Prostate gland (tissue), 2 donors: Measurements from ENCODE around the gene XCR1. TPM values are rescaled to one million over a fixed set of nuclear protein-coding genes. Genes with fewer than 3 reads are reported as not detected.

Source experiments
- total RNA-seq, 2 donors: library from RNA; depleted of rRNA; stranded (reverse); fragments of >200 nt; gene quantifications; one replicate each; pipeline ENCODE4 v1.1.0, GENCODE V29; 2016

The XCR1 gene
- total RNA-seq, 2 donors from 2014 or later, result not detected

Other genes with a start within 250 kb of the XCR1 start
- gene SLC6A20, start 230.9 kb downstream of the XCR1 start, total RNA-seq, result 1 to 10 TPM in 1 of 2 donors, not detected in 1; 1.6 TPM
- gene LZTFL1, start 185.4 kb downstream of the XCR1 start, total RNA-seq, result 10 to 100 TPM; 23.2 to 28.9 TPM
- under 1 TPM in 1 of 2 donors, not detected in 1; 0.09 TPM for gene CCR9, start 140.9 kb downstream of the XCR1 start, total RNA-seq
- gene CXCR6, start 84.0 kb downstream of the XCR1 start, total RNA-seq, result 1 to 10 TPM in 1 of 2 donors, under 1 TPM in 1; 0.96 to 1.2 TPM
- gene FYCO1, start 31.7 kb downstream of the XCR1 start, total RNA-seq, result 10 to 100 TPM; 33.1 to 56.7 TPM
- 1 to 10 TPM in 1 of 2 donors, under 1 TPM in 1; 0.46 to 2.5 TPM for gene CCR1, start 180.8 kb upstream of the XCR1 start, total RNA-seq
- gene CCR3, start 215.0 kb upstream of the XCR1 start, total RNA-seq, result not detected